Skeletal muscle satellite cell (primary cell): ENCODE data around the gene SULT2A1.
"Not testable (repeated sequence)": the region's sequence is repeated elsewhere in the genome, so short reads cannot be mapped to it uniquely, and the experiment has no call there.

ENCODE experiments used
- H3K27me3 ChIP-seq: 2 replicates; pipeline ENCODE4 v1.7.0; 2013; ENCODE audit warnings: low read length; ENCODE audit not compliant: control insufficient read depth, insufficient read depth
- H3K36me3 ChIP-seq: 2 replicates; pipeline ENCODE4 v1.7.0; 2013; ENCODE audit warnings: mild to moderate bottlenecking, control low read depth, low read length; ENCODE audit not compliant: insufficient read depth
- H3K4me1 ChIP-seq: 2 replicates; pipeline ENCODE4 v1.7.0; 2013; ENCODE audit warnings: low read length; ENCODE audit not compliant: control insufficient read depth, insufficient read depth
- H3K4me2 ChIP-seq: 2 replicates; pipeline ENCODE4 v1.7.0; 2013; ENCODE audit warnings: mild to moderate bottlenecking, low read length
- H3K4me3 ChIP-seq: 2 replicates; pipeline ENCODE4 v1.7.0; 2013; ENCODE audit warnings: low read length
- H3K9ac ChIP-seq: 2 replicates; pipeline ENCODE4 v1.7.0; 2013; ENCODE audit warnings: mild to moderate bottlenecking, low read depth, low read length, moderate library complexity
- H3K9me3 ChIP-seq: replicated peaks from 2 replicates; pipeline ENCODE4 v1.7.0; 2013; ENCODE audit warnings: mild to moderate bottlenecking, control low read depth, low read length

The SULT2A1 gene

GRCh38 chr19:47891923-47892666 is 6.0 kb upstream of the SULT2A1 start:
- H3K4me3 ChIP-seq = no peak overlapping the region

GRCh38 chr19:47891622-47891922 is 5.5 kb upstream of the SULT2A1 start:
- Histone ChIP-seq H3K36me3 (no peaks in the 10 kb centered on the region), H3K4me2 (no peak overlapping the region), H3K4me3 (no peak overlapping the region), H3K27me3 (peaks cover 4% of the 10 kb centered on the region), H3K9ac (no peak overlapping the region), H3K4me1 (no peaks in the 10 kb centered on the region), H3K9me3 (no peaks in the 10 kb centered on the region)

More at GRCh38 chr19:47891923-47892666, 6.0 kb upstream of the SULT2A1 start:
- no peaks in the 10 kb centered on the region for H3K4me1 ChIP-seq
- H3K9ac ChIP-seq = no peak overlapping the region
- H3K4me2 ChIP-seq = no peak overlapping the region
- no peaks in the 10 kb centered on the region for H3K9me3 ChIP-seq
- H3K27me3 ChIP-seq = peaks cover 4% of the 10 kb centered on the region
- H3K36me3 ChIP-seq = no peaks in the 10 kb centered on the region

- no peaks in the 10 kb centered on the region for H3K9me3 ChIP-seq
- H3K4me3 ChIP-seq = no peak overlapping the region
- H3K9ac ChIP-seq = no peak overlapping the region
- H3K36me3 ChIP-seq = no peaks in the 10 kb centered on the region
- H3K4me1 ChIP-seq = no peaks in the 10 kb centered on the region
- H3K4me2 ChIP-seq = no peak overlapping the region
- H3K27me3 ChIP-seq = peaks cover 8% of the 10 kb centered on the region
Measured at GRCh38 chr19:47890865-47891621, 4.9 kb upstream of the SULT2A1 start.

- H3K4me2 ChIP-seq = no peak overlapping the region
- H3K36me3 ChIP-seq = no peaks in the 10 kb centered on the region
- no peaks in the 10 kb centered on the region for H3K4me1 ChIP-seq
- H3K9me3 ChIP-seq = no peaks in the 10 kb centered on the region
- no peak overlapping the region for H3K9ac ChIP-seq
- H3K27me3 ChIP-seq = peaks cover 26% of the 10 kb centered on the region
- no peak overlapping the region for H3K4me3 ChIP-seq
Measured at GRCh38 chr19:47885067-47885463, 1.1 kb downstream of the SULT2A1 start.

GRCh38 chr19:47882890-47883289 is 3.2 kb downstream of the SULT2A1 start:
- Histone ChIP-seq H3K36me3 (no peaks in the 10 kb centered on the region), H3K4me2 (no peak overlapping the region), H3K9ac (no peak overlapping the region), H3K4me3 (no peak overlapping the region), H3K9me3 (no peaks in the 10 kb centered on the region), H3K4me1 (no peaks in the 10 kb centered on the region), H3K27me3 (peaks cover 28% of the 10 kb centered on the region)

- no peak overlapping the region for H3K4me2 ChIP-seq
- peaks cover 27% of the 10 kb centered on the region for H3K27me3 ChIP-seq
- H3K9ac ChIP-seq = no peak overlapping the region
- no peaks in the 10 kb centered on the region for H3K4me1 ChIP-seq
- H3K9me3 ChIP-seq = no peaks in the 10 kb centered on the region
- H3K4me3 ChIP-seq = no peak overlapping the region
- no peaks in the 10 kb centered on the region for H3K36me3 ChIP-seq
Measured at GRCh38 chr19:47881757-47882156, 4.4 kb downstream of the SULT2A1 start.

GRCh38 chr19:47879385-47879784 is 6.7 kb downstream of the SULT2A1 start:
- not testable (repeated sequence) for H3K4me3 ChIP-seq, H3K9me3 ChIP-seq, H3K9ac ChIP-seq, H3K4me1 ChIP-seq, H3K36me3 ChIP-seq, H3K4me2 ChIP-seq
- H3K27me3 ChIP-seq = peaks cover 12% of the 10 kb centered on the region

- Histone ChIP-seq H3K9ac (no peak overlapping the region), H3K27me3 (peaks cover 12% of the 10 kb centered on the region)
Measured at GRCh38 chr19:47878906-47879305, 7.2 kb downstream of the SULT2A1 start.

GRCh38 chr19:47865166-47865565 is 20.9 kb downstream of the SULT2A1 start:
- Histone ChIP-seq H3K9ac (no peak overlapping the region), H3K27me3 (peaks cover 4% of the 10 kb centered on the region)

More at GRCh38 chr19:47878906-47879305, 7.2 kb downstream of the SULT2A1 start:
- no peak overlapping the region for H3K4me3 ChIP-seq
- no peaks in the 10 kb centered on the region for H3K4me1 ChIP-seq
- H3K4me2 ChIP-seq = no peak overlapping the region
- no peaks in the 10 kb centered on the region for H3K9me3 ChIP-seq
- no peaks in the 10 kb centered on the region for H3K36me3 ChIP-seq

GRCh38 chr19:47863514-47863936 is 22.6 kb downstream of the SULT2A1 start:
- Histone ChIP-seq H3K9ac (no peak overlapping the region), H3K27me3 (peaks cover 4% of the 10 kb centered on the region), H3K4me2 (no peak overlapping the region), H3K4me3 (no peak overlapping the region), H3K4me1 (no peaks in the 10 kb centered on the region), H3K9me3 (no peaks in the 10 kb centered on the region), H3K36me3 (no peaks in the 10 kb centered on the region)

More at GRCh38 chr19:47865166-47865565, 20.9 kb downstream of the SULT2A1 start:
- H3K4me2 ChIP-seq = no peak overlapping the region
- no peak overlapping the region for H3K4me3 ChIP-seq
- no peaks in the 10 kb centered on the region for H3K36me3 ChIP-seq
- no peaks in the 10 kb centered on the region for H3K9me3 ChIP-seq
- no peaks in the 10 kb centered on the region for H3K4me1 ChIP-seq

- H3K9ac ChIP-seq = no peak overlapping the region
- H3K4me3 ChIP-seq = no peak overlapping the region
- no peaks in the 10 kb centered on the region for H3K9me3 ChIP-seq
- H3K27me3 ChIP-seq = no peaks in the 10 kb centered on the region
- no peak overlapping the region for H3K4me2 ChIP-seq
- no peaks in the 10 kb centered on the region for H3K4me1 ChIP-seq
- H3K36me3 ChIP-seq = no peaks in the 10 kb centered on the region
Measured at GRCh38 chr19:47861630-47862029, 24.5 kb downstream of the SULT2A1 start.
